Esophagus muscularis mucosa (tissue), 4 donors: Measurements from ENCODE around the gene OR2B2.

Source experiments
- EP300 ChIP-seq: sonication (generic); formaldehyde crosslinking; IDR thresholded peaks from one replicate; pipeline ENCODE4 v1.6.1; 2017; ENCODE audit warnings: antibody characterized with exemption
- POLR2A ChIP-seq: fragments of 450-650 bp; IDR thresholded peaks from one replicate; pipeline ENCODE4 v1.6.1; 2017; ENCODE audit warnings: antibody characterized with exemption, moderate library complexity, mild to moderate bottlenecking, low read depth
- POLR2AphosphoS5 ChIP-seq, 2 donors: sonication (generic); formaldehyde crosslinking; IDR thresholded peaks; one replicate each; pipeline ENCODE4 v1.6.1; 2017; ENCODE audit warnings: antibody characterized with exemption in 2 of 2
- TF ChIP-seq, protein P1 (sequence below), 3 experiments: fragments of 200-600 bp in 2 of 3; fragments of 450-650 bp in 1 of 3; sonication (generic) in 2 of 3; IDR thresholded peaks; one replicate each; pipeline ENCODE4 v1.5.1; 2017 to 2019; ENCODE audit warnings: antibody characterized with exemption in 3 of 3, mild to moderate bottlenecking in 2 of 3, moderate library complexity in 1 of 3

- TF ChIP-seq EP300 (no peak), POLR2AphosphoS5 (IDR thresholded peaks at IDR 0.05) (no peak), POLR2A (no peak)
- TF ChIP-seq, protein P1, sequence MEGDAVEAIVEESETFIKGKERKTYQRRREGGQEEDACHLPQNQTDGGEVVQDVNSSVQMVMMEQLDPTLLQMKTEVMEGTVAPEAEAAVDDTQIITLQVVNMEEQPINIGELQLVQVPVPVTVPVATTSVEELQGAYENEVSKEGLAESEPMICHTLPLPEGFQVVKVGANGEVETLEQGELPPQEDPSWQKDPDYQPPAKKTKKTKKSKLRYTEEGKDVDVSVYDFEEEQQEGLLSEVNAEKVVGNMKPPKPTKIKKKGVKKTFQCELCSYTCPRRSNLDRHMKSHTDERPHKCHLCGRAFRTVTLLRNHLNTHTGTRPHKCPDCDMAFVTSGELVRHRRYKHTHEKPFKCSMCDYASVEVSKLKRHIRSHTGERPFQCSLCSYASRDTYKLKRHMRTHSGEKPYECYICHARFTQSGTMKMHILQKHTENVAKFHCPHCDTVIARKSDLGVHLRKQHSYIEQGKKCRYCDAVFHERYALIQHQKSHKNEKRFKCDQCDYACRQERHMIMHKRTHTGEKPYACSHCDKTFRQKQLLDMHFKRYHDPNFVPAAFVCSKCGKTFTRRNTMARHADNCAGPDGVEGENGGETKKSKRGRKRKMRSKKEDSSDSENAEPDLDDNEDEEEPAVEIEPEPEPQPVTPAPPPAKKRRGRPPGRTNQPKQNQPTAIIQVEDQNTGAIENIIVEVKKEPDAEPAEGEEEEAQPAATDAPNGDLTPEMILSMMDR (IDR thresholded peaks at IDR 0.05): no peak
Measured at GRCh38 chr6:27899543-27899942, 12.7 kb downstream of the OR2B2 start.
